Measurements from ENCODE around the gene MIA.
"Not testable (repeated sequence)": the region's sequence is repeated elsewhere in the genome, so short reads cannot be mapped to it uniquely, and the experiment has no call there.

The MIA gene

GRCh38 chr19:40804783-40805242 is 29.5 kb downstream of the MIA start:
- DNase-seq: no peak

GRCh38 chr19:40805258-40805868 is 30.0 kb downstream of the MIA start:
- DNase-seq: no peak

GRCh38 chr19:40806423-40807146 is 31.3 kb downstream of the MIA start:
- DNase-seq: peak; percentile 100

- no peak for DNase-seq
Observed at GRCh38 chr19:40807147-40808020, 32.1 kb downstream of the MIA start.

- DNase-seq: no peak
Observed at GRCh38 chr19:40808021-40808325, 32.7 kb downstream of the MIA start.

- DNase-seq: no peak
Observed at GRCh38 chr19:40808497-40808896, 33.2 kb downstream of the MIA start.

GRCh38 chr19:40809358-40810086 is 34.2 kb downstream of the MIA start:
- DNase-seq: no peak

- no peak for DNase-seq
Observed at GRCh38 chr19:40810160-40810559, 34.8 kb downstream of the MIA start.

GRCh38 chr19:40810649-40811408 is 35.5 kb downstream of the MIA start:
- peak; percentile 94 for DNase-seq

- DNase-seq: no peak
Observed at GRCh38 chr19:40811478-40812341, 36.4 kb downstream of the MIA start.

- DNase-seq: not testable (repeated sequence)
Observed at GRCh38 chr19:40812571-40812970, 37.2 kb downstream of the MIA start.

GRCh38 chr19:40813182-40813581 is 37.9 kb downstream of the MIA start:
- DNase-seq: peak; percentile 52

GRCh38 chr19:40815223-40815622 is 39.9 kb downstream of the MIA start:
- DNase-seq: no peak

- peak; percentile 72 for DNase-seq
Observed at GRCh38 chr19:40818480-40819399, 43.4 kb downstream of the MIA start.

GRCh38 chr19:40819479-40820234 is 44.3 kb downstream of the MIA start:
- DNase-seq: peak; percentile 49

GRCh38 chr19:40822161-40822560 is 46.8 kb downstream of the MIA start:
- no peak for DNase-seq

GRCh38 chr19:40822704-40823553 is 47.6 kb downstream of the MIA start:
- DNase-seq: not testable (repeated sequence)

- DNase-seq: not testable (repeated sequence)
Observed at GRCh38 chr19:40824916-40825315, 49.6 kb downstream of the MIA start.

Measured in NCI-H2227 treated with DMSO at 0.1 percent for 48 hours (cell line).